ENCODE data around the gene SMCO2.

GRCh38 chr12:27548301-27549199 lies 102.0 kb downstream of the SMCO2 start:
- TF ChIP-seq POLR2AphosphoS5 (IDR thresholded peaks at IDR 0.05; ENCODE audit: low read depth, low read length) (no peak), SIN3A (IDR thresholded peaks at IDR 0.05; ENCODE audit: borderline replicate concordance, insufficient read depth, low read length) (no peak), TAF1 (IDR thresholded peaks at IDR 0.05; ENCODE audit: borderline replicate concordance, insufficient read depth, low read length) (no peak), REST (IDR thresholded peaks at IDR 0.05; ENCODE audit: insufficient read depth in 1 of 2, low read depth in 2 of 2, low read length in 2 of 2) (no peak), FOXP2 (optimal IDR thresholded peaks at IDR 0.05; ENCODE audit: borderline replicate concordance, extremely low read depth, extremely low read length, insufficient read depth) (no peak)
